DMS79 (cell line): Measurements from ENCODE around the gene PLA2G12A.

Experiments
- DNase-seq: peaks from one replicate; lab custom pipeline; 2025; lab: John Stamatoyannopoulos, UW

The PLA2G12A gene

GRCh38 chr4:109676886-109677285, 53.0 kb downstream of the PLA2G12A start:
- DNase-seq = no peak

GRCh38 chr4:109675843-109676242, 54.0 kb downstream of the PLA2G12A start:
- DNase-seq = no peak

- no peak for DNase-seq
Measured at GRCh38 chr4:109675181-109675580, 54.7 kb downstream of the PLA2G12A start.

GRCh38 chr4:109673303-109673702, 56.6 kb downstream of the PLA2G12A start:
- no peak for DNase-seq

GRCh38 chr4:109672169-109672930, 57.5 kb downstream of the PLA2G12A start:
- DNase-seq = no peak

GRCh38 chr4:109671350-109671749, 58.5 kb downstream of the PLA2G12A start:
- DNase-seq = no peak

GRCh38 chr4:109665783-109666485, 63.9 kb downstream of the PLA2G12A start:
- DNase-seq = no peak

- DNase-seq = no peak
Measured at GRCh38 chr4:109662771-109663170, 67.1 kb downstream of the PLA2G12A start.

- no peak for DNase-seq
Measured at GRCh38 chr4:109662116-109662515, 67.8 kb downstream of the PLA2G12A start.
